Loucy (cell line): Measurements from ENCODE around the gene CFAP90.

ENCODE experiments used
- H2AFZ ChIP-seq: fragments of 200-600 bp; sonication (generic); 2 replicates; pipeline ENCODE4 v1.6.0; 2016; ENCODE audit warnings: antibody characterized with exemption, mild to moderate bottlenecking, low read length, moderate library complexity
- H3F3A ChIP-seq: fragments of 200-600 bp; 2 replicates; pipeline ENCODE4 v1.6.0; 2016; ENCODE audit warnings: antibody characterized with exemption, low read depth, mild to moderate bottlenecking
- H3K27me3 ChIP-seq: fragments of 200-600 bp; sonication (generic); 2 replicates; pipeline ENCODE4 v1.6.1; 2014; ENCODE audit warnings: low read length, mild to moderate bottlenecking; ENCODE audit not compliant: insufficient read depth, poor library complexity, severe bottlenecking
- H3K36me3 ChIP-seq: fragments of 200-600 bp; sonication (generic); 2 replicates; pipeline ENCODE4 v1.6.1; 2016; ENCODE audit warnings: low read length; ENCODE audit not compliant: insufficient read depth
- H3K4me1 ChIP-seq: fragments of 200-600 bp; sonication (generic); 2 replicates; pipeline ENCODE4 v1.5.1; 2014; ENCODE audit warnings: low read length, mild to moderate bottlenecking; ENCODE audit not compliant: insufficient read depth, poor library complexity, severe bottlenecking
- H3K4me2 ChIP-seq: fragments of 200-600 bp; sonication (generic); 2 replicates; pipeline ENCODE4 v1.6.0; 2014; ENCODE audit warnings: antibody characterized with exemption, low read length, low read depth, mild to moderate bottlenecking; ENCODE audit not compliant: poor library complexity, severe bottlenecking
- H3K4me3 ChIP-seq: fragments of 200-600 bp; sonication (generic); 2 replicates; pipeline ENCODE4 v1.5.1; 2014; ENCODE audit warnings: low read length, mild to moderate bottlenecking, mixed read lengths; ENCODE audit not compliant: poor library complexity, severe bottlenecking
- H3K79me2 ChIP-seq: fragments of 200-600 bp; sonication (generic); 2 replicates; pipeline ENCODE4 v1.6.1; 2014; ENCODE audit warnings: low read length; ENCODE audit not compliant: insufficient read depth
- H3K9ac ChIP-seq: fragments of 200-600 bp; sonication (generic); 2 replicates; pipeline ENCODE4 v1.6.0; 2014; ENCODE audit warnings: mild to moderate bottlenecking, low read depth, low read length, moderate library complexity; ENCODE audit not compliant: poor library complexity, severe bottlenecking
- H3K9me2 ChIP-seq: fragments of 200-600 bp; sonication (generic); replicated peaks from 2 replicates; pipeline ENCODE4 v1.6.1; 2016; ENCODE audit warnings: low read depth, low read length, mixed read lengths
- H3K9me3 ChIP-seq: fragments of 200-600 bp; sonication (generic); 2 replicates; pipeline ENCODE4 v1.6.1; 2014; ENCODE audit warnings: mild to moderate bottlenecking, antibody characterized with exemption, low read length, low read depth; ENCODE audit not compliant: insufficient read depth
- H4K20me1 ChIP-seq: fragments of 200-600 bp; sonication (generic); 2 replicates; pipeline ENCODE4 v1.6.0; 2014; ENCODE audit warnings: antibody characterized with exemption, low read length, mild to moderate bottlenecking; ENCODE audit not compliant: insufficient read depth, poor library complexity, severe bottlenecking
- CTCF ChIP-seq: fragments of 200-600 bp; sonication (generic); conservative IDR thresholded peaks from 2 replicates; pipeline ENCODE4 v1.5.1; 2014; ENCODE audit warnings: mild to moderate bottlenecking, antibody characterized with exemption, low read length
- EZH2phosphoT487 ChIP-seq: fragments of 200-600 bp; IDR thresholded peaks from 2 replicates; pipeline ENCODE4 v1.6.1; 2018; ENCODE audit warnings: antibody characterized with exemption, mild to moderate bottlenecking, moderate library complexity, borderline replicate concordance

The CFAP90 gene

GRCh38 chr5:7845557-7845956, 5.4 kb downstream of the CFAP90 start:
- no peak overlapping the region for H3K4me3 ChIP-seq
- no peaks in the 10 kb centered on the region for H3K27me3 ChIP-seq
- H3K4me1 ChIP-seq = no peaks in the 10 kb centered on the region
- no peaks in the 10 kb centered on the region for H3K9me3 ChIP-seq
- H3F3A ChIP-seq = no peaks in the 10 kb centered on the region
- H3K9ac ChIP-seq = no peak overlapping the region
- no peaks in the 10 kb centered on the region for H4K20me1 ChIP-seq
- H2AFZ ChIP-seq = peak overlapping the region; percentile 38; the same call in 1 of the 2 replicates
- no peaks in the 10 kb centered on the region for H3K9me2 ChIP-seq
- no peaks in the 10 kb centered on the region for H3K79me2 ChIP-seq
- peak overlapping the region; percentile 19 for H3K4me2 ChIP-seq
- no peaks in the 10 kb centered on the region for H3K36me3 ChIP-seq
- TF ChIP-seq EZH2phosphoT487 (no peak), CTCF (no peak)

GRCh38 chr5:7844901-7845300, 6.0 kb downstream of the CFAP90 start:
- Histone ChIP-seq H3K36me3 (no peaks in the 10 kb centered on the region), H3F3A (no peaks in the 10 kb centered on the region), H3K4me3 (no peak overlapping the region), H3K4me2 (no peak overlapping the region), H3K9me2 (no peaks in the 10 kb centered on the region), H2AFZ (peak overlapping the region; percentile 38; the same call in 1 of the 2 replicates), H3K27me3 (no peaks in the 10 kb centered on the region), H3K9ac (no peak overlapping the region), H3K9me3 (no peaks in the 10 kb centered on the region), H3K4me1 (no peaks in the 10 kb centered on the region), H3K79me2 (no peaks in the 10 kb centered on the region), H4K20me1 (no peaks in the 10 kb centered on the region)
- TF ChIP-seq EZH2phosphoT487 = no peak
- no peak for TF ChIP-seq CTCF

- Histone ChIP-seq H4K20me1 (no peaks in the 10 kb centered on the region), H2AFZ (no peak overlapping the region), H3K4me1 (no peaks in the 10 kb centered on the region), H3K4me3 (no peak overlapping the region), H3K9me2 (no peaks in the 10 kb centered on the region), H3K79me2 (no peaks in the 10 kb centered on the region), H3K27me3 (no peaks in the 10 kb centered on the region), H3K36me3 (no peaks in the 10 kb centered on the region), H3K4me2 (no peak overlapping the region), H3K9ac (no peak overlapping the region), H3F3A (no peaks in the 10 kb centered on the region), H3K9me3 (no peaks in the 10 kb centered on the region)
- no peak for TF ChIP-seq EZH2phosphoT487
- TF ChIP-seq CTCF = no peak
Observed at GRCh38 chr5:7842531-7842930, 8.4 kb downstream of the CFAP90 start.
